Activated naive CD8-positive, alpha-beta T cell treated with anti-CD3 and anti-CD28 coated beads, Interleukin-2, amount 50 U/mL, for 24 hours (primary cell): ENCODE measurements around the gene HAPSTR1.

ENCODE experiments used
- ATAC-seq: fragments of 150-1000 bp; cut with Tn5 transposase; one replicate; pipeline ENCODE4 v1.10.0; 2021
- DNase-seq: peaks from one replicate; pipeline ENCODE4 v3.0.0; 2021
- H3K27ac Mint-ChIP-seq: one replicate; pipeline ENCODE4 v1.8.0; 2021; ENCODE audit warnings: mild to moderate bottlenecking, mixed read lengths
- H3K27me3 Mint-ChIP-seq: one replicate; pipeline ENCODE4 v1.8.0; 2021; ENCODE audit warnings: mixed read lengths
- H3K36me3 Mint-ChIP-seq: one replicate; pipeline ENCODE4 v1.8.0; 2021; ENCODE audit warnings: low read depth, mixed read lengths
- H3K4me1 Mint-ChIP-seq: one replicate; pipeline ENCODE4 v1.8.0; 2021; ENCODE audit warnings: mixed read lengths
- H3K4me3 Mint-ChIP-seq: one replicate; pipeline ENCODE4 v1.8.0; 2021; ENCODE audit warnings: mild to moderate bottlenecking, moderate library complexity, mixed read lengths
- H3K9me3 Mint-ChIP-seq: one replicate; pipeline ENCODE4 v1.8.0; 2021; ENCODE audit warnings: mixed read lengths

HAPSTR1 gene

GRCh38 chr16:9134306-9134705, 42.9 kb downstream of the HAPSTR1 start:
- Mint-ChIP-seq H3K4me3 (no peak overlapping the region), H3K9me3 (no peaks in the 10 kb centered on the region), H3K27me3 (peaks cover 2% of the 10 kb centered on the region), H3K27ac (no peak overlapping the region), H3K36me3 (peaks cover 3% of the 10 kb centered on the region), H3K4me1 (peaks cover 25% of the 10 kb centered on the region)
- no peak for ATAC-seq
- no peak for DNase-seq

- H3K27ac Mint-ChIP-seq: no peak overlapping the region
- no peaks in the 10 kb centered on the region for H3K9me3 Mint-ChIP-seq
- peaks cover 28% of the 10 kb centered on the region for H3K4me1 Mint-ChIP-seq
- H3K36me3 Mint-ChIP-seq: peaks cover 3% of the 10 kb centered on the region
- H3K4me3 Mint-ChIP-seq: no peak overlapping the region
- peaks cover 2% of the 10 kb centered on the region for H3K27me3 Mint-ChIP-seq
- ATAC-seq (peak; percentile 85), DNase-seq (peak; percentile 68)
Measured at GRCh38 chr16:9134739-9135138, 43.3 kb downstream of the HAPSTR1 start.

GRCh38 chr16:9135797-9136196, 44.4 kb downstream of the HAPSTR1 start:
- Mint-ChIP-seq H3K27me3 (peaks cover 2% of the 10 kb centered on the region), H3K36me3 (peaks cover 5% of the 10 kb centered on the region), H3K9me3 (no peaks in the 10 kb centered on the region), H3K4me1 (peaks cover 28% of the 10 kb centered on the region), H3K27ac (no peak overlapping the region), H3K4me3 (no peak overlapping the region)
- DNase-seq: no peak
- ATAC-seq: no peak

DNA sequence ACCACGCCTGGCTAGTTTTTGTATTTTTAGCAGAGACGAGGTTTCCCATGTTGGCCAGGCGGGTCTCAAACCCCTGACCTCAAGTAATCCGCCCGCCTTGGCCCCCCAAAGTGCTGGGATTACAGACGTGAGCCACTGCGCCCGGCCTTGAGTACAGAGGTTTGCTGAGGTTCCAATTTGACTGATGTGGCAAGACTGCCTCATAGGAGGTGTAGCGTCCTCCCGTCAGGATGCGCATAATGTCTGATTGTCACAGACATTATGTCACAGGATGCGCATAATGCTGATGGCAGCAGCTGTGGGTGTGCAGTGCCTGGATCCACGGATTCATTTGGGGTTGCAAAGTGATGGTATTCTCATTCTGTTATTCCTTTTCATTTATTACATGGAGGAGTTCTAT, 45.2 kb downstream of the HAPSTR1 start:
- no peak overlapping the region for H3K27ac Mint-ChIP-seq
- H3K9me3 Mint-ChIP-seq: no peaks in the 10 kb centered on the region
- no peak for DNase-seq
- peaks cover 26% of the 10 kb centered on the region for H3K4me1 Mint-ChIP-seq
- no peak overlapping the region for H3K4me3 Mint-ChIP-seq
- H3K27me3 Mint-ChIP-seq: peaks cover 2% of the 10 kb centered on the region
- no peak for ATAC-seq
- peaks cover 5% of the 10 kb centered on the region for H3K36me3 Mint-ChIP-seq

- H3K4me1 Mint-ChIP-seq: peaks cover 22% of the 10 kb centered on the region
- H3K36me3 Mint-ChIP-seq: peaks cover 5% of the 10 kb centered on the region
- DNase-seq: no peak
- H3K4me3 Mint-ChIP-seq: no peak overlapping the region
- H3K27me3 Mint-ChIP-seq: peaks cover 2% of the 10 kb centered on the region
- no peak overlapping the region for H3K27ac Mint-ChIP-seq
- ATAC-seq: no peak
- no peaks in the 10 kb centered on the region for H3K9me3 Mint-ChIP-seq
Measured at GRCh38 chr16:9138021-9138680, 46.7 kb downstream of the HAPSTR1 start.

DNA sequence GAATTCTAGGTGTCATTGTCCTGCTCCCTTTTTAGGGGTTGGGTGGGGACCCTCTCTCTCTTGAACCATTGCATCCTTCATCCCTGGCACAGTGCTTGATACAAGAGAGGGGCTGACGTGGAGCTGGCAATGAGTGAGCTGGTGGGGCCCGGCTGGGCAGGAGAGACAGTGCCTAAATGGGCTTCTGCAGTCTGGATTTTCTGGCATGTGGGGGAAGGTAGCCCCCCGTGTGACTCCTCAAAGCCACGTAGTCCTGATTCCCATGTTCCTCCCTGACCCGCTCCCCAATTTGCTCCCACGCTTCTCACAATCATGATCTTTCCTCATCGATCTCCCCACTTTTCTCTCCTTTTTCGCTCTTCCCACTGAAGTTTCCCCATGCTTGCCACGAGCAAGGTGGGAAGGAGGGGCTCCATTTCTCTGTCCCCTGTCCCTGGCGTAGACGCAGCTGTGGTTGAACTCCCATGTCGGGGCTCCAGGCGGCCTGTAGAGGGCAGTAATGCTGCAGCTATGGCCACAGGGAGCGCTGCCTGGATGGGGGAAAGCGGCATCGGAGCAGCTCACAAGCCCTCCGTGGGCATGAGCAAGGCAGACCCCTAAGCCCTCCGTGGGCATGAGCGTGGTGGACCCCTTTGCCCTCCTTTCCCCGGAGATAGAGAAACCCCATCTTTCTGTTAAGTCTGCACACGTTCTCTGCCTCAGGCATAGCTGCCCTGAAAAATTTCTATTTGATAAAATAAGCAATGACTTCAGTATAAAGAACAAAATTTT, 47.5 kb downstream of the HAPSTR1 start:
- H3K27me3 Mint-ChIP-seq: peaks cover 2% of the 10 kb centered on the region
- no peaks in the 10 kb centered on the region for H3K9me3 Mint-ChIP-seq
- H3K4me3 Mint-ChIP-seq: no peak overlapping the region
- DNase-seq (peak; percentile 77), ATAC-seq (peak; percentile 75)
- H3K4me1 Mint-ChIP-seq: peaks cover 22% of the 10 kb centered on the region
- no peak overlapping the region for H3K27ac Mint-ChIP-seq
- peaks cover 5% of the 10 kb centered on the region for H3K36me3 Mint-ChIP-seq

GRCh38 chr16:9139965-9140364, 48.5 kb downstream of the HAPSTR1 start:
- ATAC-seq: peak; percentile 57
- peaks cover 19% of the 10 kb centered on the region for H3K4me1 Mint-ChIP-seq
- no peak overlapping the region for H3K4me3 Mint-ChIP-seq
- no peak for DNase-seq
- H3K27me3 Mint-ChIP-seq: peaks cover 3% of the 10 kb centered on the region
- H3K27ac Mint-ChIP-seq: no peak overlapping the region
- H3K9me3 Mint-ChIP-seq: no peaks in the 10 kb centered on the region
- peaks cover 2% of the 10 kb centered on the region for H3K36me3 Mint-ChIP-seq
